HCT116 (cell line): ENCODE results near the gene CIB4.

ENCODE experiments used
- CTCF ChIP-seq, 3 experiments: fragments of 200-600 bp in 1 of 3; sonication (generic) in 1 of 3; IDR thresholded peaks in 2 of 3; conservative IDR thresholded peaks in 1 of 3; 2 replicates each; pipeline ENCODE4 v1.5.1; 2012 to 2017; ENCODE audit warnings: low read depth in 2 of 3, low read length in 2 of 3, antibody characterized with exemption in 1 of 3, borderline replicate concordance in 1 of 3, control low read depth in 1 of 3, mild to moderate bottlenecking in 1 of 3, mixed read lengths in 1 of 3, mixed run types in 1 of 3, moderate library complexity in 1 of 3; ENCODE audit not compliant: insufficient read depth in 1 of 3
- EZH2phosphoT487 ChIP-seq: fragments of 200-600 bp; IDR thresholded peaks from 2 replicates; pipeline ENCODE4 v1.6.1; 2018; ENCODE audit warnings: antibody characterized with exemption, borderline replicate concordance
- JUND ChIP-seq: IDR thresholded peaks from 2 replicates; pipeline ENCODE4 v1.6.1; 2012
- POLR2A ChIP-seq: IDR thresholded peaks from 2 replicates; pipeline ENCODE4 v1.7.0; 2011; ENCODE audit warnings: borderline replicate concordance; ENCODE audit not compliant: insufficient read depth, insufficient read length; ENCODE audit errors: extremely low read depth
- REST ChIP-seq: IDR thresholded peaks from 2 replicates; pipeline ENCODE4 v1.6.1; 2012; ENCODE audit warnings: low read depth
- SIN3A ChIP-seq: IDR thresholded peaks from 2 replicates; pipeline ENCODE4 v1.6.1; 2012; ENCODE audit warnings: low read depth

- TF ChIP-seq POLR2A (no peak), CTCF (IDR thresholded peaks at IDR 0.05 in 2 of 3, conservative IDR thresholded peaks at IDR 0.05 in 1 of 3; ENCODE audit: borderline replicate concordance in 1 of 3, insufficient read depth in 1 of 3, low read depth in 2 of 3, low read length in 2 of 3) (no peak), SIN3A (no peak), EZH2phosphoT487 (no peak), JUND (no peak), REST (no peak)
These were observed 52.6 kb downstream of the CIB4 start for GRCh38 chr2:26588576-26588975.
